Measurements from ENCODE around the gene CCL23.
"Not testable (repeated sequence)": the region's sequence is repeated elsewhere in the genome, so short reads cannot be mapped to it uniquely, and the experiment has no call there.

The CCL23 gene, protein sequence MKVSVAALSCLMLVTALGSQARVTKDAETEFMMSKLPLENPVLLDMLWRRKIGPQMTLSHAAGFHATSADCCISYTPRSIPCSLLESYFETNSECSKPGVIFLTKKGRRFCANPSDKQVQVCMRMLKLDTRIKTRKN

DNA sequence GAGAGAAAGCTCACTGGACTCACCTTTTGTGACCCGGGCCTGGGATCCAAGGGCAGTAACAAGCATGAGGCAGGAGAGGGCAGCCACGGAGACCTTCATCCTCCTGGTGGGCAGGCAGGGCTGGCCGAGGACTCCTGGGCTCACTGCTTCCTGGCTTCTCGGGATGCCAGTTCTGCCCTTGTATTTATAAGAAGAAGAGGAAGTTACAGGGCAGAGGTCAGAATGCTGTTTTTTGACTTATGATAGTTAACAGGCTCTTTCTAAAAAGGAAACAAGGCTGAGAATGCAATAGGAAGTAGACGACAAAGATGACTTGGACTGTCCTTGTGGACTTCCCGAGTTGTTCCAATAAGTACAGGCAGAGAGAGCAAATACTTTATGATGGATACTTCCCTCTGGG, at the start of gene CCL23:
Gene CCL23, minus strand, starts transcription at position 174 of the 400 bp plus-strand sequence. Its CDS starts 75 bp downstream, at position 99.
- DNase-seq: no peak

DNA sequence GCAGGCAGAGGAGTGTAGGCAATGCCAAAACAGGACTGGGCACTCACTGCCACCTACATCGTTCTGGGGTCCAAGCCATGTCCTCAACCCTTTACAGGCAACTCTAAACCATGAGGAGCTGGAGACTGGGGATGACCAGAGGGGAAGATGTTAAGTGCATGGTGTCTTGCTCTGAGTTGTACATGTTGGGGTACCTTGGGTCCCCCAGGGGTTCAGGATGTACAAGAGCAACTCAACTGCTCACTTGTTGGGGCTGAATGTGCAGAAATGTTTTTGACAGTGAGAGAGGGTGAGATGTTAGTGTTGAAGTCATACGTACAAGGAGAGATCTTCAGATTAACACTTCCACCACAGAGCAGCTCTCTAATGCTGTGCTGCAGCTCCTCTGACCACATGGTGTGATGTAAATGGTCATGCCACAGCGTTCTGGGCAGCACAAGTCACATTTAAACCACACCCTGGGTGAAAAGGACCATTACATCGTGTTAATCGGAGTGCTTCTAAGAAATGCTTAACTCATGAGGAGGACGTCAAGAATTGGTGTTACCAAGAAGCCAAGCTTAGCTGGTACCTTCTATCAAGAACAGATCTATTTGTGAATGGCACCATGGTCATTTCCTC, 48.7 kb upstream of the CCL23 start:
- DNase-seq: no peak

DNA sequence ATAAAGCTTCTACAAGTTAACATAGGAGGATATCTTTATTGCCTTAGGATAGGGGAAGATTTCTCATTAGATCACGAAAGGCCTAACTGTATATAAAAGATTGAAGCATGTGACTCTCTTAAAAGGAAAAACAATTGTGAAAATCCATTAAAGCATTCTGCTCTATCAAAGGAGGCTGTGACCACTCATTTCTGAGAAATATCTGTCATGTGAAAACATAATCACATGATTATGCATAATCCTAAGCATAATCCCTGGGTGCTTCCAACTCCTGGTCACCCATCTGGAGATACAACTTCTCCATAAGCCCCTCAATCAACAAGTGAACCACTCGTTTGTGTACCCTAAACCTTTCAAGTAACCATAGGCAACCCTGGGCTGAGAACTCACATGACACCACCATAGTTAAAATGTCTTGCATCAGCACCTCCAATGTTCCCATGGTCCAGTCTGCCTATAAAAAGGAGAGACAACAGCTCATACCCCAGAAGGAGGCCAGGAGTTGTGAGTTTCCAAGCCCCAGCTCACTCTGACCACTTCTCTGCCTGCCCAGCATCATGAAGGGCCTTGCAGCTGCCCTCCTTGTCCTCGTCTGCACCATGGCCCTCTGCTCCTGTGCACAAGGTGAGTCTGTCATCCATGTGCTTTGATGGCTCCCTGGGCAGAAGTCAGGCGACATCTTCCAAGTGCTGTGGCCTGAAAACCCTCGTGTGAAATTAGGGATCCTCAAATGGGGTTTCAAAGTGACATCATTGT, 46.2 kb upstream of the CCL23 start, which contains the start of gene CCL18:
Gene CCL18, plus strand, starts transcription at position 487 of the 756 bp plus-strand sequence. Its CDS starts 71 bp downstream, at position 558.
- DNase-seq: no peak

DNA sequence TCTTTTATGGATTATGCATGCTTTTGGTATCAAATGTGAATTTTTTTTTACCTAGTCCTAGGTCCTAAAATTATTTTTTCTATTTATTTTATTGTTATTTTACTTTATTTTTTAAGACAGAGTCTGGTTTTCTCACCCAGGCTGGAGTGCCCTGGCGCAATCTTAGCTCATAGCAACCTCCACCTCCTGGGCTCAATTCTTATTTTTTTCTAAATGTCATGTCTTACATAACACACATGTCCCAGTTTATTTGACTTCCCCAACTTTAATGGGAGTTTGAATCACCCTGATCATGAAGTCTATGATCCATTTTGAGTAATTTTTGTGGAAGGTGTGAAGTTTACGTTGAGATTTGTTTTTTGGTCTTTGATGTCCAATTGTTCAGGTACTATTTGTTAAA, 43.0 kb upstream of the CCL23 start:
- DNase-seq: no peak

DNA sequence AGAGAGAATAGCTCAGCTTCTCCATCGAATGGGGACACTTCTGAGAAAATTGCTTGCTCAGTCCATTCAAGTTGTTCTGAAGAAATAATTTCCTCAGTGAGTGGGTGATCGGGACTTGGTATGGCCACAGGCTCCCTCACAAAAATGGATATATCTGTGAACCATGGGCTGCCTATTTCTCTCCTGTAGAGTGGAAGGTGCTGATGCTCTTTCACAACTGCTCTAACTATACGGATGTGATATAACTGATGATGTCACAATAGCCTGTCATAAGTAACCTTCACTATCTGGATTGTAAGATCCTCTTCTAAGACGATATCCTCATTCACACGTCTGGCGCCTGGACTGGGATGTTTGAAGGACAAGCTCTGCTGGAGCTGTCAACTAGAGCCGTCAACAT, 41.6 kb upstream of the CCL23 start:
- DNase-seq: no peak

DNA sequence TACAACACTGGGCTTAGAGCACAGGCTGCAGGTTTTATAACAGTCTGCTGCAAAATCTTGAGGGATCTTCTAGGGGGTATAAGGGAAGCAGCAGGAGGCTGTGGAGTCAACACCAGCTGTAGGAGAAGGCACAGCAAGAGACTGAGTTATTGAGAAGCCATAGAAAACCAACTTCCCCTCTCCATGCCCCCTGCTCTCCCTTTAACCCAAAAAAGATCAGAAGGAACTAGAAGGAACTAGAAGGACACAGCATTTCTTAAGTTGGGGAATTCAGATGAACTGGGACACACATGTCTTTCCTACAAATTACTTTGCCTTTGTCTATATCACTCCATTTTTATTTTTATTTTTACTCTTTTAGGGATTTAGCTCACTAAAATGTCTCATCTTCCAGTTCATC, 40.1 kb upstream of the CCL23 start:
- no peak for DNase-seq

DNA sequence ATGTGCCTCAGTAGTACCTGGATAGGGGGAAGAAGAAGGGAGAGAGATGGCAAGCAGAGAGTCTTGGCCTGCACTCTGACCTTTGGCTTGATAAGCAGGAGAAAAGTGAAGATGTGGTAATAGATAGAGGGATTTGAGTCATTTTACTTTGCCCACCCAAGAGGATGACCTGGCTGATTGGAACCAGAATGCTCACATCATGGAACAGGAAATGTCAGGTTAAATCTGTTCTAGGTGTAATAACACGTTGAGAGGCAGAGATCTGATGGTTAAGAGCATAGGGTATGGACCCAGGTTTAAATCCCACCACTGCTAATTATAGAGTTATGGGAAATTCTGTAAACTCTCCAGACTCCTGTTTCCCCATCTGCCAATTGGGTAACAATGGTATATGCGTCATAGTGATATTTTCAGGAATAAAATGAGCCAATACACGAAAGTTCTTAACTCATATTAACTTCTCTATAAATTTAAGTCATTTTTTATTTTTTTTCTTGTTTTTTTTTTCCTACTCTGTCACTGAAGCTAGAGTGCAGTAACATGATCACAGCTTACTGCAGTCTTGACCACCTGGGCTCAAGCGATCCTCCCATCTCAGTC, 38.2 kb upstream of the CCL23 start:
- no peak for DNase-seq

DNA sequence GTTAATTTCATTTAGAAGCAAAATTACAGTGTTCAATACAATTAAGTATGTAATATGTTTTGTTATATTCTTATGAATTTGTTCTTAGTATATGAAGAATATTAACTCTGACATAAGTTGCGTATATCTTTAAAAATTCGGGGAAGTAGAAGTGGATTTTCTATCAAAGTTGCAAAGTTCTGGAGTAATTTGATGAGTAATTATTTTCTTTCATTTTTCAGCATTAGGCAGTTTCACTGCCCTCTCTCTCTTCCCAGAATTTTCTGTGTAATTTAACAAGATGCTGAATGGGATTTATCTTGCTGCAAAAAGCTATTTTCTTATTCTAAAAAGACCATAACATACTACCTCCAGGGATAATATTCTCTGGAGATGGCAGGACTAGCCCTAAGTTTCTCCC, 37.4 kb upstream of the CCL23 start:
- DNase-seq: no peak

DNA sequence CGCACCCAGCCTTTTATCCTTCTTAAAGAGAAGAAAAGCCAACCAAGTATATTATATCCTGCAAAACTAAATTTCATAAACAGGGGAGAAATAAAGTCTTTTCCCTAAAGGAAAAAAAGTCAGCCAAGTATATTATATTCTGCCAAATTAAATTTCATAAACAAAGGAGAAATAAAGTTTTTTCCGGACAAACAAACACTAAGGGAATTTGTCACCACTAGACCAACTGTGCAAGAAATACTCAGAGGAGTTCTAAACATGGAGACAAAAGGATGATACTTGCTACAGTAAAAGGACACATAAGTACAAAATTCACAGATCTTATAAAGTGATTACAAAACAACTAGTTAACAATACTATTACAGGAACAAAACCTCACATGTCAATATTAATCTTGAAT, 31.9 kb upstream of the CCL23 start:
- DNase-seq: no peak

DNA sequence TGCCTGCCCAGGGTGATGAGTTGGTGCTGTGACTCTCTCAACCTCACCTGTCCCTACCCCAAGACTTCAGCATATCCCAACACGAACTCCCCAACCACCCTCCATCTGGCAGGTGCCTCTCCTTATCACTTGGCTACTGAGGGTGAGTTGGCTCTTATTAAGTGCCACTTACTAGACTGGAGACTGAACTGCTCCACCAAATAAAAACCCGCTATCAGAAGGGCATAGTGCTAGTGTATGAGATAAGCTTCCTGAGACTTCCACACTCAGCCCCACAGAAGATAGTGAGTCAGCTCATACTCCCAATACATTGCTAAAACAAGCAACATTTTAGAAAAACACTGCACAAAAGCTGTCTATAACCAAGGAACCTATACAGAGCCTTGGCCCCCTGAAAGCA, 30.3 kb upstream of the CCL23 start:
- no peak for DNase-seq

DNA sequence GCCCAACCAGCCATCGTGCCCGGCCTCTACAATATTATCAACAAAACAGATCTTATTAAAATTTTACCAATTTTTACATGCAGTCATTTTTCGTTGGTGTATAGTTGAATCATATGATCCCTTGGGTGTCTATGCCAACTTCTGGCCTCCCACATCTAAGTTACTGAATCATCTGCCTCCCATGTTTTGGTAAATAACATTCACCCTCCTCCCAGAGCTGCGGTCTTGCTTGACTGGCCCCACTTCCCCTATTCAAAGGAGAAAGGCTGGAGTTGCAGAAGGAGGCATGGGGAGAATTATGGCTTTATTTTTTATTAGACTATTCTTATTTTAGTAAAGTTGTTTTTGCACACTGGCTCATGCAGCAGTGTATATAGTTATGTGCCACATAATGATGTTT, 18.5 kb upstream of the CCL23 start:
- no peak for DNase-seq

DNA sequence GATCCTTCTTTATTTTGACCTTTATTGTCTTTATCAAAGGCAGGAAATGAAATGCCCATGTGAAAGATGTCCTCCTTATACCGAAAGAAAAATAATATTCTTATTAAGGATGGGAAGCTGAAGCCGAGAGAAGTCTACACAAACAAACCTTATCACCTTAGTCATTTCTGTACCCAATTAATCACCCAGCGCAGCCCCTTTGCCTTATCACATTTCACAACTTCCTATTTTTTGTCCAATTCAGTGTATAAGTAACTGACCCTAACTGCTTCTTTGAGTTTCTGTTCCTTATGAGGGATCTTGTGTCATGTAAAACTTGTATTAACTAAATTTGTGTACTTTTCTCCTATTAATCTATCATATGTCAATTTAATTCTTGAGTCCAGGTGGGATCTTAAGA, 16.4 kb upstream of the CCL23 start:
- DNase-seq: no peak

DNA sequence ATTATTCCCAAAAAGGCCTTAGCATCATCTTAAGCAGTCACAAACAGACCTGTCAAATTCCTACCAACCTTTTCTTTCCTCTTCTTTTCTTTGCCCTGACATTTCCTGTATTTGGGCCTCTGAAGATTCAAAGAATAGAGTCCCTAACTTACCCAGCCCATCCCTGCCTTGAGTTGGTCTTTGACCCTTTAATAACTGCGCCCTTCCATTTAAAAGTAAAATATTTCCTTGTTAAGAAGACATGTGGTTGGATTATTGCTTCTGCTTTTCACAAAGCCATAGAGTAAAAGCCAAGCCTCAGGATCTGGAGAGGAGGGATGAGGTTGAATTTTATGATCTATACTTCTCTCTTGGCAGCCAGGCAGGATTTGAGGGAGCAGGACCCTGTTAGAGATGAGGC, 13.2 kb upstream of the CCL23 start:
- DNase-seq: no peak

DNA sequence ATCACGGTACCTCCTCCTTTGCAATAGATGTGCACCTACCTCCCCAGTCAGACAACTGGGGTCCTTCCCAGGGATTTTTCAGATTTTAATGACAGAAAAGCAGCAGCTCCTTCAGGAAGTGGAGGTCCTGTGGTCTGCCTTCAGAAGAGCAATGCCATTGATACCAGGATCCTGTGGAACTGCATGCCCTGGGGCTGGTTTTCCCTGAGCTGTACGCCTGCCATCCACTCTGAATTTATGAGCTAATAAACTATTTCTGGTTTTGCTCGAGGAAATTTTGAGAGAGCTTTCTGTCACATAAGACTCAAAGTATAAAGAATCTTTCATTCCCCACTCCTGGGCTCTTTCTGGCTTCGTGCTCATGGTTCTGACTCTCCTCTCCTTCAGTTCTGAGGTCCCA, 10.0 kb upstream of the CCL23 start:
- DNase-seq: no peak

DNA sequence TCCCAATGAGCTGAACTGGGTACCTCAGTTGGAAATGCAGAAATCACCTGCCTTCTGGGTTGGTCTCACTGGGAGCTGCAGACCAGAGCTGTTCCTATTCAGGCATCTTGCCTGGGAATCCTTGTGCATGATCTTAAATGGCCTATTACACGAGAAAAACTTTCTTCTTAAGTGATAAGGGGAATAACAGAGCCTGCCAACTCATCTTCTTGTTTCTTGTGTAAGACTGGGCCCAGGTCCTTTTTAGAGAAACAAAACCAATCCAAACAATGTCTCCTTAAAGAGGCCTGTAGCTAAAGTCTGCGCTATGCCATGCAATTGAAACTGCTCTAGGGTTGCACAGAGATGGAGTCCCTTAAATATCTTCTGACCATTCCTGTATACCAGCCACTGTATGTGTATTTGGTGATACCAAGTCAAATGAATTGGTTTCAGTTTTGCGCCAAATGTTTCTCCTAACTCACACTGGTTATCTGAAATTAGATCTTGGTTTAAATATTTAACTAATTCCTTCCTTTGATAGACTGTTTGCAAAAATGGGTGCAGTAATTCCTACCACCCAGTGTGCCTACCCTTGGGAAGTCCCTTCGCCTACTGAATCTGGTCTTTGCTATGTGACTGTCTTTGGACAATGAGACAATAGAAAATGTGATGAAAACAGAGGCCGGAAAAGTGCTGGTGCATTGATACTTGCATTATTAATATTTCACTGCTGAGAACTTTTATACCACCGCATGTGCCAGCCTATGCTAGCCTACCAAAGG, 6.5 kb upstream of the CCL23 start:
- no peak for DNase-seq

DNA sequence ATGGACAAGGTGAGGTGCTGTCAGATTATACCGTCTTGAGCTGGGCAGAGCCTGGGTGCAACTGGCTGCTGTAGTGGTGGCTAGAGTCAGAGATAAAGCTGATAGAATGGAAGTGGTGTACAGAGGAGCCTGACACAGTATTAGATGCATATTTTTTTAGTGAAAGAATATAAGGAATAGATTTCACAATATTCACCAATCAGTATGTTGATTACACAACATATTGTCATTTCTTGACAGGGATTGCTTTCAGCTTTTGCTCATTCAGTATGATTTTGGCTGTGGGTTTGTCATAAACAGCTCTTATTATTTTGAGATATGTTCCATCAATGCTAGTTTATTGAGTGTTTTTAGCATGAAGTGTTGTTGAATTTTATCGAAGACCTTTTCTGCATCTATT, 1.7 kb upstream of the CCL23 start:
- no peak for DNase-seq

DNA sequence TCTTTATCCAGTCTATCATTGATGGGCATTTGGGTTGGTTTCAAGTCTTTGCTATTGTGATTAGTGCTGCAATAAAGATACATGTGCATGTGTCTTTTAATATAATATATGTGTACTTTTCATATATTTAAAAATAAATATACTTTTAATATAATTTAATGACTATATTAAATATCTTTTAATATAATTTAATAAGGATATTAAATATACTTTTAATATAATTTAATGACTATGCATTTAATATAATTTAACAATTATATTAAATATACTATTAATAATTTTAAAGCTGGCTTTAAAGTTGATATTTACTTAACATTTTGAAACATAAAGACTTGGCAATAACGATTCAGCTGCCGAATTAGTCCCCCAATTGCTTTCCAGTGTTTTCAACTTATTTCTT, 1.2 kb downstream of the CCL23 start:
- no peak for DNase-seq

DNA sequence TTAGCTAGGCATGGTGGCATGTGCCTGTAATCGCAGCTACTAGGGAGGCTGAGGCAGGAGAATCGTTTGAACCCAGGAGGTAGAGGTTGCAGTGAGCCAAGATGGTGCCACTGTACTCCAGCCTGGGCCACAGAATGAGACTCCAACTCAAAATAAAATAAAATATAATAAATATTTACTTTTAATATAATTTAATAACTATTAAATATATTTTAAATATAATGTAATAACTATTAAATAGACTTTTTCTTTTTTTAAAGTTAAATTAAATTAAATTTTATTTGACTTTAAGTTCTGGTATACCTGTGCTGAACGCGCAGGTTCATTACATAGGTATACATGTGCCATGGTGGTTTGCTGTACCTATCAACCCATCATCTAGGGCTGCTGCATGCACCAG, 1.9 kb downstream of the CCL23 start:
- not testable (repeated sequence) for DNase-seq

DNA sequence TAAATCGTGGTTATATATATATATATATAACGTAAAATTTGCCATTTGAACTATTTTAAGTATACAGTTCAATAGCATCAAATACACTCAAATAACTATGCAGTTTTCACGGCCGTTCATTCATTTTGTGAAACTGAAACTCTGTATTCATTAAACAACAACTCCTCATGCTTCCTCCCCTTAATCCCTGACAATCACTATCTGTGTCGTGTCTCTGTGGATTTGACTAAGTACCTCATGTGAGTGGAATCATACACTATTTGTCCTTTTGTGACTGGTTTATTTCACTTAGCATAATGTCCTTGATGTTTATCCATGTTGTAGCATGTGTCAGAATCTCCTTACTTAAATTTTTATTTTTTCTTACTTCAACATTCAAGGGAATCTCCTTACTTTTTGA, 2.8 kb downstream of the CCL23 start:
- DNase-seq: no peak

DNA sequence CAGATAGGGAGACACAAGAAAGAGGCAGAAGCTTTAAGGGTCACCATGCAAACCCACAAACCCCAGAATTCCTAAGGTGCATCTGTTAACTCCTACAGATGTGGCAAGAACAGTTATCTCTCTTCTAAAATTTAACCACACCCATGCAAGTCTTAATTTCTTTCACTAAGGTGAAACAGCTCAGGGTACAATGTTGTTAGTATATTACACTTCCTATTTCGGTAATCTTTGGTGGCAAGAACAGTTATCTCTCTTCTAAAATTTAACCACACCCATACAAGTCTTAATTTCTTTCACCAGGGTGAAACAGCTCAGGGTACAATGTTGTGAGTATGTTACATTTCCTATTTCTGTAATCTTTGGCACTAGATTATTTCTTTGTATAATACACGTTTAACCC, 6.6 kb downstream of the CCL23 start:
- no peak for DNase-seq

DNA sequence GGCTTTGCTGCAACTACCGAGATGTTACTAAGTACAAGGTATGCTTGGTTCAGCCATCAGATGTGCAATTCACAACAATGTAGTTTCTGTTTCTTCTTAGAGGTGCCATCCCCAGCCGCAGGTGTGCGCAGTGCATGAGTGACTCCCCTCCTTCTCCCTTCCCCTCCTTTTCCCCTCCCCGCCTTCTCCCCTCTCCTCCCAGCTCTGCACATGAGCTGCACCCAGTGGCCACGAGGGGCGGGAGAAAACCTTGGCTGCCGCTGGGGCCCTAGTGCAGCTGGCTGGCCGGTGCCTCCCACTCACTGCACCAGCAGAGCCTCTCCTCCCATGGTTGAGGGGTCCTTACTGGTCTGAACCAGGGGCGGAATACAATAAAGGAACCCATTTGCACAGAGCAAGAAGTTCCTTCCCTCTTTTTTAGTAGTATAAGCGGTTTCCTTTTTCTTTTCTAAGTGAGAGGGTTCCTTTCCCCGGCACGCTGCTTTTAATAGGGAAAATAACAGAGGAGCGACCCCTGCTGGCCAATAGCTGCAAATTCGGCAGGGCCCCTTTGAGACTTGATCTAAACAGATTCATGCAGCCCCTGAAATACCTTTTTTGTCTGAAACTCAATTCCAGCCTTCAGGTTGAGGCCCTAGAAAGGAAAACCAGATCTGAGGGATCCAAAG, 8.6 kb downstream of the CCL23 start:
- no peak for DNase-seq

DNA sequence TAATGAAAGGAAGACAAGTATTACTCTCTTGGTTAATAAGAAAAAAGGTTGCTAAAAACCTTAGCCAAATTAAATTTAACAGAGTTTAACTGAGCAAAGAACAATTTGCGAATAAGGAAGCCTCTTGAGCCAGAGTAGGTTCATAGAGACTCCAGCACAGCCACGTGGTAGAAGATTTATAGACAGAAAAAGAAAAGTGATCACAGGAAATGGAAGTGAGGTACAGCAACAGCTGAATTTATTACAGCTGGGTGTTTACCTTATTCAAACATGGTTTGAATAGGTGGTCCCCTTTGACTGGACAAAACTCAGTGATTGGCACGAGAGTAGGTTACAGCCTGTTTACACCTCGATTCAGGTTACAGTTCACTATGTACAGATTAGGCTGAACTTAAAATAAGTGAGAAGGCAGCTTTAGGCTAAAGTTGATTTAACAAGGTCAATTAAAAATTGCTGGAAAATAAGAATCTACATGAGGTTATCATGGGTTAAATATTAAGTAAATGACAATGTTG, 13.1 kb downstream of the CCL23 start:
- no peak for DNase-seq
